Measurements from ENCODE around the gene NAA30. TPM values are rescaled to one million over a fixed set of nuclear protein-coding genes. Genes with fewer than 3 reads are reported as not detected.

NAA30 gene
- total RNA-seq, 2 donors from 2014 or later, result 16.6 to 21.4 TPM

DNA sequence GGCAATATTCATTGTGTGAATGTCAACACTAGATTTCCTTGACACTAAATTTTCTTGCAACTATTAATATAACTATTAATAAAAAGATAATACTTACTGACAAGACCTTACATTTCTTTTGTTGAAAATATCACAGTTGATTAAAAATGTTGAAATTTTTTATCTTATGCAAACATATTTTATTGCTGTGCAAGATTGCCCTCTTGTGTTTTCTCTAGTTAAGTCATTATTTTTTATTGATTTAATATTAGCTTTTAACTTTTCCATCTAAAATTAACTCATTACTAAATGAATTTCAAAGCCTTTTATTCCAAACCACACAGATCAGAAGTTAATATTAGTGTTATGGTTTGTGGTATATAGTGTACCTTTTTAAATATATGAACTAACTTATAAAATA is 11.7 kb upstream of the NAA30 start:
- Histone ChIP-seq H3K27ac (no peak overlapping the region), H3K9ac (ENCODE audit: low read depth in 2 of 2, low read length in 2 of 2) (no peak overlapping the region), H3K9me3 (no peaks in the 10 kb centered on the region), H3K4me1 (no peaks in the 10 kb centered on the region), H3K27me3 (no peaks in the 10 kb centered on the region), H3K4me3 (no peak overlapping the region), H3K36me3 (no peaks in the 10 kb centered on the region)
- intact Hi-C loops (cut with DNase I), result no loop called here
- TF ChIP-seq, protein P1, sequence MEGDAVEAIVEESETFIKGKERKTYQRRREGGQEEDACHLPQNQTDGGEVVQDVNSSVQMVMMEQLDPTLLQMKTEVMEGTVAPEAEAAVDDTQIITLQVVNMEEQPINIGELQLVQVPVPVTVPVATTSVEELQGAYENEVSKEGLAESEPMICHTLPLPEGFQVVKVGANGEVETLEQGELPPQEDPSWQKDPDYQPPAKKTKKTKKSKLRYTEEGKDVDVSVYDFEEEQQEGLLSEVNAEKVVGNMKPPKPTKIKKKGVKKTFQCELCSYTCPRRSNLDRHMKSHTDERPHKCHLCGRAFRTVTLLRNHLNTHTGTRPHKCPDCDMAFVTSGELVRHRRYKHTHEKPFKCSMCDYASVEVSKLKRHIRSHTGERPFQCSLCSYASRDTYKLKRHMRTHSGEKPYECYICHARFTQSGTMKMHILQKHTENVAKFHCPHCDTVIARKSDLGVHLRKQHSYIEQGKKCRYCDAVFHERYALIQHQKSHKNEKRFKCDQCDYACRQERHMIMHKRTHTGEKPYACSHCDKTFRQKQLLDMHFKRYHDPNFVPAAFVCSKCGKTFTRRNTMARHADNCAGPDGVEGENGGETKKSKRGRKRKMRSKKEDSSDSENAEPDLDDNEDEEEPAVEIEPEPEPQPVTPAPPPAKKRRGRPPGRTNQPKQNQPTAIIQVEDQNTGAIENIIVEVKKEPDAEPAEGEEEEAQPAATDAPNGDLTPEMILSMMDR (IDR thresholded peaks at IDR 0.05), result no peak
- DNase-seq, result no peak

- intact Hi-C loops (cut with DNase I), result no loop called here
- no peaks in the 10 kb centered on the region for H3K4me1 ChIP-seq
- H3K9ac ChIP-seq (ENCODE audit: low read depth in 2 of 2, low read length in 2 of 2), result no peak overlapping the region
- TF ChIP-seq, protein P1 (IDR thresholded peaks at IDR 0.05), result no peak
- H3K27ac ChIP-seq, result no peak overlapping the region
- no peak for DNase-seq
- H3K9me3 ChIP-seq, result no peaks in the 10 kb centered on the region
- no peak overlapping the region for H3K4me3 ChIP-seq
- H3K27me3 ChIP-seq, result no peaks in the 10 kb centered on the region
- H3K36me3 ChIP-seq, result no peaks in the 10 kb centered on the region
Observed at GRCh38 chr14:57380935-57381334, 9.5 kb upstream of the NAA30 start.

- no peak overlapping the region for H3K4me3 ChIP-seq
Observed at GRCh38 chr14:57382283-57382682, 8.1 kb upstream of the NAA30 start.

GRCh38 chr14:57383125-57383745 is 7.2 kb upstream of the NAA30 start:
- DNase-seq, result no peak
- intact Hi-C loops (cut with DNase I), result no loop called here
- TF ChIP-seq, protein P1 (IDR thresholded peaks at IDR 0.05), result no peak
- no peaks in the 10 kb centered on the region for H3K9me3 ChIP-seq
- no peaks in the 10 kb centered on the region for H3K27me3 ChIP-seq
- no peaks in the 10 kb centered on the region for H3K36me3 ChIP-seq
- no peak overlapping the region for H3K27ac ChIP-seq
- no peak overlapping the region for H3K4me3 ChIP-seq
- H3K4me1 ChIP-seq, result no peaks in the 10 kb centered on the region
- no peak overlapping the region for H3K9ac ChIP-seq (ENCODE audit: low read depth in 2 of 2, low read length in 2 of 2)

More at GRCh38 chr14:57382283-57382682, 8.1 kb upstream of the NAA30 start:
- no peak overlapping the region for H3K27ac ChIP-seq
- intact Hi-C loops (cut with DNase I), result no loop called here
- DNase-seq, result no peak
- no peaks in the 10 kb centered on the region for H3K36me3 ChIP-seq
- no peaks in the 10 kb centered on the region for H3K4me1 ChIP-seq
- TF ChIP-seq, protein P1 (IDR thresholded peaks at IDR 0.05), result no peak
- no peaks in the 10 kb centered on the region for H3K27me3 ChIP-seq
- H3K9ac ChIP-seq (ENCODE audit: low read depth in 2 of 2, low read length in 2 of 2), result no peak overlapping the region
- no peaks in the 10 kb centered on the region for H3K9me3 ChIP-seq

DNA sequence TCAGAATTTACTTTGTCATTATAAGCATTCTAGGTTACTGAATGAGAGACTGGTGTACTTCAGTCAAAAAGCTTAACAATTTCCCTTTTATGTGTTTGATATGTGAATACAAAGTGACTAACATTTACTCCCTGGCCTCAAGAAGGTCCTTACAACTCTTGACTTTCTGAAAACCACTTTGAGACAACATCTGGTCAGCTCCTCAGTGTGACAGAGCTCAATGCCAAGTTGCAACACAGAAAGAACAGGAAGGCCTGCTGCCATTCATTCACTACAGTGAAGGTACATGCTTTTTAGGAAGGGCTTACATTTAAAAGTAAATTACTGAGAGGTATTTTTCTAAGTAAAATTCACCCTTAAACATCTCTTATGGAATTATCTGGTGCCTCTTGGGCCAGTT is 2.3 kb upstream of the NAA30 start:
- intact Hi-C loops (cut with DNase I), result no loop called here
- no peak for DNase-seq
- TF ChIP-seq, protein P1 (IDR thresholded peaks at IDR 0.05), result no peak
- no peak overlapping the region for H3K27ac ChIP-seq
- H3K4me3 ChIP-seq, result no peak overlapping the region
- no peaks in the 10 kb centered on the region for H3K9me3 ChIP-seq
- no peak overlapping the region for H3K9ac ChIP-seq (ENCODE audit: low read depth in 2 of 2, low read length in 2 of 2)
- H3K4me1 ChIP-seq, result no peaks in the 10 kb centered on the region
- H3K36me3 ChIP-seq, result no peaks in the 10 kb centered on the region
- H3K27me3 ChIP-seq, result no peaks in the 10 kb centered on the region

All from colonic mucosa (tissue), 4 donors.